AG04450 (cell line): ENCODE measurements around the gene SLC25A23. TPM values are rescaled to one million over a fixed set of nuclear protein-coding genes. Genes with fewer than 3 reads are reported as not detected.

Experiments
- CTCF ChIA-PET: fragments of 300-600, 350-600 bp; formaldehyde crosslinking; extraction: SDS; loops from one replicate; lab custom pipeline; 2022; ENCODE audit warnings: antibody characterized with exemption, inconsistent platforms; lab: Charles Lee
- POLR2A ChIA-PET: fragments of 350-600 bp; formaldehyde crosslinking; extraction: SDS; loops from one replicate; lab custom pipeline; 2021; ENCODE audit warnings: antibody characterized with exemption, inconsistent platforms; lab: Yijun Ruan, JAX
- DNase-seq: peaks from one replicate; pipeline ENCODE4 v3.0.0-alpha.2; 2011; ENCODE audit warnings: low read depth, low spot score
- H3K27ac ChIP-seq: one replicate; pipeline ENCODE4 v1.5.1; 2012; ENCODE audit warnings: low read depth, low read length, control low read depth
- H3K27me3 ChIP-seq: one replicate; pipeline ENCODE4 v1.6.0; 2012; ENCODE audit warnings: low read length; ENCODE audit not compliant: control insufficient read depth, insufficient read depth
- H3K4me3 ChIP-seq: 2 replicates; pipeline ENCODE4 v1.5.1; 2011; ENCODE audit warnings: mild to moderate bottlenecking, low read depth, low read length, control low read depth
- H3K9me3 ChIP-seq: 2 replicates; pipeline ENCODE4 v1.5.1; 2012; ENCODE audit warnings: low read length; ENCODE audit not compliant: control insufficient read depth, insufficient read depth
- CTCF ChIP-seq: IDR thresholded peaks from 2 replicates; pipeline ENCODE4 v1.5.1; 2011; ENCODE audit warnings: low read depth, low read length, control low read depth, inconsistent platforms
- polyA plus RNA-seq: library from polyadenylated mRNA; depleted of rRNA; stranded (reverse); fragments of >200 nt; gene quantifications from 2 replicates; pipeline ENCODE4 v1.2.3, GENCODE V29; 2011

Gene SLC25A23
- polyA plus RNA-seq, 1 experiment = 8.0 TPM

- POLR2A ChIA-PET = no interaction called here
- Histone ChIP-seq H3K9me3 (peaks cover 25% of the 10 kb centered on the region), H3K27me3 (no peaks in the 10 kb centered on the region), H3K4me3 (no peak overlapping the region), H3K27ac (no peak overlapping the region)
- TF ChIP-seq CTCF = no peak
- CTCF ChIA-PET = no interaction called here
- DNase-seq = no peak
Observed at GRCh38 chr19:6453951-6454565, 5.5 kb downstream of the SLC25A23 start.

- CTCF ChIA-PET = no interaction called here
- H3K27me3 ChIP-seq = no peaks in the 10 kb centered on the region
- no peak overlapping the region for H3K27ac ChIP-seq
- no peak for DNase-seq
- POLR2A ChIA-PET = no interaction called here
- no peak for TF ChIP-seq CTCF
- peaks cover 25% of the 10 kb centered on the region for H3K9me3 ChIP-seq
- H3K4me3 ChIP-seq = no peak overlapping the region
Observed at GRCh38 chr19:6452899-6453298, 6.7 kb downstream of the SLC25A23 start.

GRCh38 chr19:6452223-6452614, 7.4 kb downstream of the SLC25A23 start:
- DNase-seq = no peak
- Histone ChIP-seq H3K27me3 (no peaks in the 10 kb centered on the region), H3K27ac (no peak overlapping the region), H3K9me3 (peaks cover 25% of the 10 kb centered on the region), H3K4me3 (no peak overlapping the region)
- CTCF ChIA-PET = interaction anchor here (0.6 kb wide), 1 partner anchor 1442 kb away, joined by 4 read pairs; no protein-coding TSS in a partner anchor
- POLR2A ChIA-PET = no interaction called here
- no peak for TF ChIP-seq CTCF

- Histone ChIP-seq H3K27ac (no peak overlapping the region), H3K27me3 (no peaks in the 10 kb centered on the region), H3K4me3 (no peak overlapping the region), H3K9me3 (peaks cover 25% of the 10 kb centered on the region)
- no peak for TF ChIP-seq CTCF
- CTCF ChIA-PET = interaction anchor here (0.6 kb wide), 1 partner anchor 1442 kb away, joined by 4 read pairs; no protein-coding TSS in a partner anchor
- DNase-seq = no peak
- POLR2A ChIA-PET = no interaction called here
Observed at GRCh38 chr19:6451583-6452222, 7.9 kb downstream of the SLC25A23 start.

- no peak overlapping the region for H3K4me3 ChIP-seq
- H3K27ac ChIP-seq = no peak overlapping the region
- ChIA-PET CTCF (no interaction called here), POLR2A (no interaction called here)
- peaks cover 14% of the 10 kb centered on the region for H3K9me3 ChIP-seq
- no peak for DNase-seq
- TF ChIP-seq CTCF = no peak
- H3K27me3 ChIP-seq = no peaks in the 10 kb centered on the region
Observed at GRCh38 chr19:6450166-6450565, 9.4 kb downstream of the SLC25A23 start.
